NCI-H128 (cell line): ENCODE data around the gene JUP.
"Not testable (repeated sequence)": the region's sequence is repeated elsewhere in the genome, so short reads cannot be mapped to it uniquely, and the experiment has no call there.

ENCODE experiments used
- DNase-seq: peaks from one replicate; lab custom pipeline; 2025; ENCODE audit not compliant: unreplicated experiment; lab: John Stamatoyannopoulos, UW

Gene JUP

DNA sequence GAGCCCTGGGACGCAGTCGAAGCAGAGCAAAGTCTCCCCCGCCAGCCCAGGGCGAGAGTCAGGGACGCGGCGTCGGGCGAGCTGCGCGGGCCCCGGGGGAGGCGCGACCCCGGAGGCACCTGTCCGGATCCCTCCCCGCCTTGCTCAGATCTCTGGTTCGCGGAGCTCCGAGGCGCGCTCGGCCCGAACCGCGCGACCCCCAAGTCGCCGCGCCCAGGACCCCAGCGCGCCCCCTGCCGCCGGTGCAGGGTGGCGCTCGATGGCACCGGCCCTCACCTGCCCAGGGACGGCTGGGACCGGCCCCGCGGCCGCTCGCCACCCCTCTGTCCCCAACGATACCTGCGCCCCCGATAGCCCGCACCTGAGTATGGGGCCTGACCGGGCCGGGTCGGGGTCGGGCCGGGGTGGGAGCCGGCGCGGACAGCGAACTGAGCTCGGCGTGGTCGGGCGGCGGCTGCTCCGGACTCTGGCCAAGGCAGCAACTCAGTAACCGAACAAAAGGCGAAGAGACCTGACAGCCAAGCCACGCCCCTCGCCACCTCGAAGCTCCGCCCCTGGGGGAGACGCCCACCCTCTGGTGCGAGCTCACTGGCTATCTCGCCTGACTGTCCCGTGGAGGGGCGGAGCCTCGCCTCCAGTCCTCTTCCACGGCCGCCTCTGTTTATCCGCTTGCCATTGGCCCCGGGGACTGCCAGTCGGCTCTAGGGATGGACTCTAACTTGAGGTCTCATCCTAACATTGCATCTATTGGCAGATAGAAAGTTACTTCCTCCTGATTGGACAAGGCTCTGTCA, at the start of gene JUP:
Gene JUP (minus strand): TSS at position 485 of the 794 bp plus-strand sequence. CDS start 14,857 bp downstream, outside the sequence.
- peak; percentile 96 for DNase-seq

DNA sequence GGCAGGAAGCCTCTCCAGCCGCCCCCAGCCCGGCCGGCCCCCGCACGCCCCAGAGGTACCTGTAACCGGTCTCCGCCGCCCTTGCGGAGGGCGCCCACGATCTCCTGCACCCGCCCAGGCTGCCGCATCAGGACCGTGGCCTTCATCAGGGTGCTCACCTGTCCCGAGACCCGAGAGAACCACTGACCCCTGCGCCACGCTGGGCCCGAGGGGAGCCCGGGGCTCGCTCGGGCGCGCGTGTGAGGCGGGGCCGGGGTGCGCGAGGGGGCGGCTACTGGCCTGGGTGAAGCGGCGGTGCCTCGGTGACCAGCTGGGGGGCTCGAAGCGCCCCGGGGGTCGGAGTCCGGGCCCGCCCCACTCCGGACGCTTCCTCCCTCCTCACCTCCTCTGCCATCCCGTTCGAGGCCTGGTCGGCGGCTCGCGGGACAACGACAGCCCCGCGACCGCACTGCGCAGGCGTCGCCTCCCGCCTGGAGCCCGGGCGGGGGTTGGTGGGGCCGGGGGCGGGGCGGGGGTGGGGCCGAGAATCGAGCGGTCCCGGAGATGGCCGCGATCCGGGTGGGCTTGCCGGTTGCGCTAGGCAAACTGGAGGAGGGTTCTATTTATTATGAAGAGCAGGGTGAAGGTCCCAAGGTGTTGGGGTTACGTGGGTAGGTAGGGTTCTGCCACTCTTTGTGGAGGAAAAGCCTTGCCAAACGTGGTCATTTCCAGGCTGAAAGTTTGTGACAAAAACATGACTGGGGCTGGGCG, 49.5 kb upstream of the JUP start, which contains the start of gene NT5C3B:
Gene NT5C3B (minus strand): TSS at position 433 of the 750 bp plus-strand sequence. CDS start 39 bp downstream, at position 394.
- DNase-seq = no peak

GRCh38 chr17:41835214-41835799, 48.8 kb upstream of the JUP start:
- DNase-seq = no peak

DNA sequence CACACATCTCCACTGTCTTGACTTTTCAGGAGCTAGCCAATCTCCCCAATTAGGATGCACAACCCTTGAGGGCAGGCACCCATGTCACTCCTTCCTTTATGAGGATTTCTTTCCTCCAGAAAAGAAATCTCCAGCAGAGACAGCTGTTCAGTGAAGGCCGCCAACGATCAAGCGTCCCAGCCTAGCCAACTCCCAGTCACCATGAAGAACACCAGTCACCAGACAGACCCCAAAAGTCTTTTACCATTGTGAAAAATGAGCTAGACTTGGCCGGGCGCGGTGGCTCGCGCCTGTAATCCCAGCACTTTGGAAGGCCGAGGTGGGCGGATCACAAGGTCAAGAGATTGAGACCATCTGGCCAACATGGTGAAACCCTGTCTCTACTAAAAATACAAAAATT, 43.5 kb upstream of the JUP start:
- DNase-seq = not testable (repeated sequence)

GRCh38 chr17:41825175-41825845, 38.8 kb upstream of the JUP start:
- DNase-seq = no peak

DNA sequence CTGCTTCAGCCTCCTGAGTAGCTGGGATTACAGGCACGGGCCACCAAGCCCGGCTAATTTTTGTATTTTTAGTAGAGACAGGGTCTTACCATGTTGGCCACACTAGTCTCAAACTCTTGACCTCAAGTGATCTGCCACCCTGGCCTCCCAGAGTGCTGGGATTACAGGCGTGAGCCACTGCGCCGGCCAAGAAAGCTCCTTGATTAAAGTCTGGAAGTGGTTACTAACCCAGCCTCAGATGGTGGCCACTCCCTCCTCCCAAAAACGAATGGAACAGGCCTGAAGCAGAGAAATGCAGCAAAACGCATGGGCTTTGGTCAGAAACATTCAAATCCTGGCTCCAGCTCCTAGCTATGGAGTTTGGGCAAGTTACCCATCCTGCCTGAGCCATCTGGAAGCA, 37.6 kb upstream of the JUP start:
- no peak for DNase-seq

DNA sequence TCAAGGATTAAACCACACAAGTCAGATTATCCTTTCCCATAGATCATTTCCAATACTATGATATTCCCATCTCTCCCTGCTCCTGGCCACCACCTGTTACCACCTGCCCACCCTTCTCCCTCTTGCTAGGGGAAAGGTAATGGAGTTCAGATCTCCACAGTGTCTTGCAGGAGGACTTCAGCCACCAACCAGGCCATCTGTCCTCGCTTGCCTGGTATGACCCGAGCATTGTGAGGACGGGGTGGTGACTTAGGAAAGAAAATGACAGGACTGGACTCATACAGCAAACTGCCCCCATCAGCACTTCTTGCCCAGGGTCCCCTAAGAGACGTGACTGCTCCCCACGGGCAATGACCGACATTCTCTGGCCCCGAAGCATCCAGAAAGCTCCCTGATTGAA, 37.1 kb upstream of the JUP start:
- DNase-seq = no peak

DNA sequence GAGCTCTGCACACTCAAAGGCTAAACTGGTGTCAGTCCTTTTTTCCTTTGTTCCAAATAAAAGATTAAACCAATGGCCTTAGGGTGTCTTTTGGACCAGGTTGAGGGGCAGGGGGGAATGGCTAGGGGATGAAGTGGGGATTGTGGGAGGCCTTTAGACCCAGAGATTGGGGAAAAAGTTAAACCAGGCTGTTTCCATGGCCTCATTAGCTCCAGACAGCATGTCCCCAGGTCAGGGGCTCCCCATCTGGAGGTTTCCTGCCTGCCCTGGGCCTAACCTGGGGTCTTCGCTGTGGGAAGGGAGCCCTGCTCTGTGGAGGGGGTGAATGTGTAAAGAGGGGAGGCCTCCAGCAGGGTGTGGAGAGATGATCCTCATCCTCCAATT, 36.6 kb upstream of the JUP start:
- DNase-seq = no peak

DNA sequence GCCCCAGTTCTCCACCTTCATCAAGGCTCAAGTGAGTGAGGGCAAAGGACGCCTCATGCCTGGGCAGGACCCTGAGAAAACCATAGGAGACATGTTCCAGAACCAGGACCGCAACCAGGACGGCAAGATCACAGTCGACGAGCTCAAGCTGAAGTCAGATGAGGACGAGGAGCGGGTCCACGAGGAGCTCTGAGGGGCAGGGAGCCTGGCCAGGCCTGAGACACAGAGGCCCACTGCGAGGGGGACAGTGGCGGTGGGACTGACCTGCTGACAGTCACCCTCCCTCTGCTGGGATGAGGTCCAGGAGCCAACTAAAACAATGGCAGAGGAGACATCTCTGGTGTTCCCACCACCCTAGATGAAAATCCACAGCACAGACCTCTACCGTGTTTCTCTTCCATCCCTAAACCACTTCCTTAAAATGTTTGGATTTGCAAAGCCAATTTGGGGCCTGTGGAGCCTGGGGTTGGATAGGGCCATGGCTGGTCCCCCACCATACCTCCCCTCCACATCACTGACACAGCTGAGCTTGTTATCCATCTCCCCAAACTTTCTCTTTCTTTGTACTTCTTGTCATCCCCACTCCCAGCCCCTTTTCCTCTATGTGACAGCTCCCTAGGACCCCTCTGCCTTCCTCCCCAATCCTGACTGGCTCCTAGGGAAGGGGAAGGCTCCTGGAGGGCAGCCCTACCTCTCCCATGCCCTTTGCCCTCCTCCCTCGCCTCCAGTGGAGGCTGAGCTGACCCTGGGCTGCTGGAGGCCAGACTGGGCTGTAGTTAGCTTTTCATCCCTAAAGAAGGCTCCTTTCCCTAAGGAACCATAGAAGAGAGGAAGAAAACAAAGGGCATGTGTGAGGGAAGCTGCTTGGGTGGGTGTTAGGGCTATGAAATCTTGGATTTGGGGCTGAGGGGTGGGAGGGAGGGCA, 36.0 kb upstream of the JUP start:
- DNase-seq = no peak

DNA sequence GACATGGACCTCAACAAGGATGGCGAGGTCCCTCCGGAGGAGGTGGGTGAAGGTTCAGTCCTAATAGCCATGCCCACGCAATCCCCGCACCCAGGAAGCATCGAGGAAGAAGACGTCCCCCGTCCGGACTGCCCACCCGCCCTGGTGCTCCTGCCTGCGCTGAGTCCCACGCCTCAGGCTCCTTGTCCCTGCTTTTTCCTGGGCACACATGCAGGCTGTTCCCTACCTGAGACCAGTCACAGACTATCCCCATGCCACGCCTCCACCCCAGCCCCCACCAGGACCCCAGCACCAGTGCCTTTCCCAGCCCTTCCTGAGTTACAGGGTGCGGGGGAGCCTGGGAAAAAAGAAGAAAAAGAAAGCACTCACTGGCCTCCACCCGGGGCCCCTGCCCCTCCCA, 35.3 kb upstream of the JUP start:
- no peak for DNase-seq

DNA sequence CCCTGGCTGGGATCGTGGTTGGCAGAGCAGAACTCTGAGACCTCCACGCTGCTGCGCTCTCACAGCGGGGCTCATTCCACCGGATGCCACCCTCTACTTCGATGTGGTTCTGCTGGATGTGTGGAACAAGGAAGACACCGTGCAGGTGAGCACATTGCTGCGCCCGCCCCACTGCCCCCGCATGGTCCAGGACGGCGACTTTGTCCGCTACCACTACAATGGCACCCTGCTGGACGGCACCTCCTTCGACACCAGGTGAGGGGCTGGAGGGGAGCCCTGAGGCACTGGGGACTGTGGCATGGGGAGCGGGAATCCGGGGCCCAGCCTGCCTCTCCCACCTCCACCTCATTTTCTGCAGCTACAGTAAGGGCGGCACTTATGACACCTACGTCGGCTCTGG, 31.5 kb upstream of the JUP start:
- DNase-seq = no peak

GRCh38 chr17:41816637-41817320, 30.3 kb upstream of the JUP start:
- DNase-seq = no peak

DNA sequence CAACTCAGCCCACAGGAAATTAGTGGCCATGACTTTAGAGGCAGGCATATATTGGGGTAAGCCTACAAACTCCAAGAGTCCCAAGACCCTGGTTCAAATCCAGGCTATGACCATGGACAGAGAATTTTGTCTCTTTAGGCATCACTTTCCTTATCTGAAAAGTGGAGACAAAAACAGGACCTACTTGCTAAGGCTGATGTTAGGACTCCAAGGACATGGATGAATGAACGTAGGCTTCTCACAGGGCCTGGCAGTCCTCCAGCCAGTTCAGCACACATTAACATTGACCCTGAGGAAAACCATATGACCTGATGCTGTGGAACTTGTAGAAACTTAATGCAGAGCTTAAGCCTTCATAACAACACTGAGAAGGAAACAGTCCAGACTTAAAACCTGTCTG, 27.7 kb upstream of the JUP start:
- DNase-seq = no peak

DNA sequence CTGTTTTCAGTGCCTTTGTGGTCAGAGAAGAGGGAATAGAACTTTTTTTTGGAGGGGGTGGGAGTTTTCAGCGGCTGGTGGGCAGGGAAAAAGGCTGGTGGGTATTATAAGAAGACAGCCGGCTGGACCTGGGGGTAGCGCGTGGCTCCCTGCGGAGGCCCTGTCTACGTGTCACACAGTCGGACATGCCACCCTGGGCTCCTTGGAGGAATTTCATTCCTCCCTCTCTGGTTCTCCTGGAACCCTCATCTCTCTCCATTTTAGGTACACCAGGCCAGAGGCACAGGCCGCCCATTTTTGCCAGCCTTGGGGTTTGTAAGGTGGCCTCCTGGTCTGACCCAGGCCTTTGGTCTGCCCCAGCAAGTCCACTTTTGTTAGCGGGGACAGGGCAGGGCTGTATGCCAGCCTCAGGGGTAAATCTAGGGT, 27.2 kb upstream of the JUP start:
- no peak for DNase-seq

GRCh38 chr17:41813152-41813680, 26.7 kb upstream of the JUP start:
- DNase-seq = no peak

DNA sequence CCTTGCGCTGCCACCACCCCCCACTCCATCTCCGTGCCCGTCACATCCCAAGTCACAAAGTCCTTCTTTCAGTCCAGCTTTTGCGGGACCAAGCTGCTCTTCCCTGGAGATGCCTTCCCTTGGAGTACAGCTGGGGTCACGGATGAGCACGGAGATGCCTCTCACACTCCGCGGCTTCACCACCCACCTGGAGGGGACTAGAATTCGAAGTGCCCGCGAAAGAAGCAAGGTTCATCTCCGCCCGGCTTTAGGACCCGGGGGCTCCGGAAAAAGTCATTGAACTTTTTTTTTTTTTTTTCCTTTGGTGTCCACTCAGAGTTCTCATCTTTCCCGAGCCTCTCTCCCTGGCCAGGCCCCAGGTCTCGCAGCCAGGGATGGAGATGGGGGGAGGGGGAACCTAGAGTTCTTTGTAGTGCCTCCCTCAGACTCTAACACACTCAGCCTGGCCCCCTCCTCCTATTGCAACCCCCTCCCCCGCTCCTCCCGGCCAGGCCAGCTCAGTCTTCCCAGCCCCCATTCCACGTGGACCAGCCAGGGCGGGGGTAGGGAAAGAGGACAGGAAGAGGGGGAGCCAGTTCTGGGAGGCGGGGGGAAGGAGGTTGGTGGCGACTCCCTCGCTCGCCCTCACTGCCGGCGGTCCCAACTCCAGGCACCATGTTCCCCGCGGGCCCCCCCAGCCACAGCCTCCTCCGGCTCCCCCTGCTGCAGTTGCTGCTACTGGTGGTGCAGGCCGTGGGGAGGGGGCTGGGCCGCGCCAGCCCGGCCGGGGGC, 26.1 kb upstream of the JUP start, which contains the start of gene FKBP10:
Gene FKBP10 (plus strand): TSS at position 624 of the 771 bp plus-strand sequence. CDS start 31 bp downstream, at position 655.
- peak; percentile 37 for DNase-seq

DNA sequence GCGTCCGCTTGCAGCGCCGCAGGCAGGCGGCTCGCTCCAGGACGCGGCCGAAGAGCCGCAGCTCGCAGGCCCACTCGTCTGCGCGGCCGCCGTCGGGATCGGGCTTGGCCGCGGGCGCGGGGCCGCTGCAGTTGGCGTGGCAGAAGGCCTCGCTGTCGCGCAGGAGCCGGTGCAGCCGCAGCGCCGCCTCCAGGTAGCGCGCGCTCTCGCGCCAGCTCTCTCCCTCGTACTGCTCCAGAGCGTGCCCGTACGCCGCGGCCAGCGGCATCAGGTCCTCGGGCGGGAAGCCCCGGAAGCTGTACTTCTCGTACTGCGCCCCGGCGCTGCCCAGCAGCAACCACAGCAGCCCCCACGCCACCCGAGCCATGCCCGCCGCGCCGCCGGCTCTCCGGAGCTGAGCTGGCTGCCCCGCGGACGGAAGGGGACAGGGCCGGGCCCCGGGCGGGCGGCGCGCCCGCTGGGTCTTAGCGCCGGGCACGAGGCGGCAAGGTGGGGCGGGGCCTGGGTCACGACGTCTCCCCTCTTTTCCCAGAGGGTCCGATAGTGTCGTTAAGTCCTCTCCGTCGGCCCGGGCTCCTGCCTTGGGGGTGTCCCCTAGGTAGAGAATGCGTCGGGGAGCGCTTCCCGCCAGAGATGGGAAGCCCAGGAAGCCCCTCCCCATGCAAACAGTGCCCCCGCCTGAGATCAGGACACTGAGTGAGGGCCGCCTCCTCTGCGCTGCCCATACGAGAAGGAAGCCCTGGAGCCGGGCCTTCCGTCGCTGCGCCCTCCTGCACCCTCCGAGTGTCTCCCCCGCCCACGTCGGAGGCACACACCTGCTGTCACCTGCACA, 25.3 kb upstream of the JUP start, which contains the start of gene P3H4:
Gene P3H4 (minus strand): TSS at position 401 of the 832 bp plus-strand sequence. CDS start 34 bp downstream, at position 367.
- peak; percentile 44 for DNase-seq
